GM18873 (cell line): ENCODE data around the gene MINK1.
"Not testable (repeated sequence)": the region's sequence is repeated elsewhere in the genome, so short reads cannot be mapped to it uniquely, and the experiment has no call there.

Experiments used
- ATAC-seq: cut with Tn5 transposase; IDR thresholded peaks from one replicate; pipeline ENCODE4 v1.9.1; 2021; ENCODE audit warnings: mild to moderate bottlenecking, moderate library complexity, moderate number of reproducible peaks; ENCODE audit not compliant: unreplicated experiment, low FRiP score

MINK1 gene

DNA sequence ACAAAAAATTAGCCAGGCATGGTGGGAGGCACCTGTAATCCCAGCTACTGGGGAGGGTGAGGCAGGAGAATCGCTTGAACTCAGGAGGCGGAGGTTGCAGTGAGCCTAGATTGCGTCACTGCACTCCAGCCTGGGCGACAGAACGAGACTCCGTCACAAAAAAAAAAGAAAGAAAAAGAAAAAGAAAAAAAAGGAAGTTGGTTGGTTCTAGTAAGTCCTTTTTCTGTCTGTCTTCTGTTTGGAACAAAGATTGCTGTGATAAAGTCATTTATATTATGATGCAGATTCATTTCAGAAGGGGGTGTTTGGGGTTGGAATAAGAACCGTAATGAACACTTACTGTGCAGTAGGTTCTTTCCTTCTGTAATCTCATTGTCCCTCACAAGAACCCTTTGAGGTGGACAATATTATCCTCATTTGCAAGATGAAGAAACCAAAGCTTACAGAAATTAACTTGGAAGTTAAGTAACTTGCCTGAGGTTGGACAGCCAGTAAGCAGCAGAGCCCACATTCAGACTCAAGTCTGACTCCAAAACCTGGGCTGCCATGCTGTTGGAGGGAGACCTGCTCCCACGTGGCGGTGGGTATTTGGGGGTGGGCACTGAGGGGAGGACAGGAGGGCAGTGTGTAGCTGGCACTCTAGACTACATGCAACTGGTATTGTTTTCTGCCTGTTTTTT is 10.3 kb downstream of the MINK1 start:
- no peak for ATAC-seq

DNA sequence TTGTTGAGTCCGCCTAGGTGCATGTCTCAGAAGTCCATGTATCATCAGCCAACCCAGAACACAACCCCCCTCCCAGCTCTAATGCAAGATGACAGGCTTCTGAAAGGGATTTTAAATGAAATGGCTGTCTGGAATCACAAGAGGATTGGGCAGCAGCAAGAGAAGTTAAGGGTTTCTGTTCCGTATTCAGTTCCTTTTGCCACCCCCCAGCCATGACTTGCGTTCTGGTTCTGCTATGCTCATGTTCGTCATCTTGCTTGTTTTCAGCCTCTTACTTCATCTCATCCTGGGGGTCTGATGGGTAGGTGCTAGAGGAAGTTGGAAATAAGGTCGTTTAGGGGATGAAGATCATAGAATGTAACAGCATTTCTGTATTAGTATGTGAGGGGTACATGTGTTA is 12.0 kb downstream of the MINK1 start:
- ATAC-seq: no peak

- ATAC-seq: no peak
These were observed 13.7 kb downstream of the MINK1 start for GRCh38 chr17:4846635-4847390.

DNA sequence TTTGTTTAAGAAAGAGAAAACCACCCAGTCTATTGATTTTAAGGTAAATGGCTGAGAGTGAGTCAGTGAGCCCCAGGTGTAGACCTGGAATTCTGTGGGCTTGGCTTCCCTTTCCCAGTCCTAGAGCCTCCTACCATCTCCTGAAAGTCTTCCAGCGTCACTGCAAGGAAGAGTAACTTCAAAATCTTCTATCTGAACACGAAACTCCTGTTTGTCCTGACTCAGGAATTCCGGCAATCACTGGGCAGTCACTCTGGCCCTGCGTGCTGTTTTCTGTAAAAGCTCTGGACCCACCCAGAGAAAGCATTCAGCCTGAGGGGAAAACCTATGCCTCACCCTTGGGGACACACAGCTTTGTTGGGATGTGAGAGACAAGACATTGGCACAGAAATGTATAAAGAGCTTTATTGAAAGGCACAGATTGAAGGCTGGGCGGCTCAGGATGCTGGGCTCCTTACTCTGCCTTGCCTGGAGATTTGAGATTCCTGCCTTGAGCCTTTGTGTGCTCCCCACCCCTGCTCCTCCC is 15.9 kb downstream of the MINK1 start:
- no peak for ATAC-seq

GRCh38 chr17:4850246-4850645 is 17.1 kb downstream of the MINK1 start:
- ATAC-seq: no peak

DNA sequence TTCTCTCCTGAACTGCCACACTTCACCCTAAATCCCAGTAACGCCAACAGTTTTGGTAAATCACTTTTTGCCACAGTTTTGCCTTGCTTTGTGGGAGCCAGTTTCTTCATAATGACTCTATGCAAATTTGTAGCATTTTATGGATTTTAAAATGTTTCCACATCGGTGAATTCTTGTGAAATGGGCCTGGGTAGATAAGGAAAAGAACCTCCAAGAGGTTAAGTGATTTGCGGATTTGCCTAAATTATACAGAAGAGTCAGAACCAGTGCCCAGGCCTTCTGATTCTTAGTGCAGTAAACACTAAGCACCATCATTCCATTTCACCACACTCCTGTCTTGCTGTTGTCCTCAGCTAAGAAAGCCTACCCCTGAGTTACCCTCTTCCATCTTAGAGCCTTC is 17.9 kb downstream of the MINK1 start:
- ATAC-seq: no peak

DNA sequence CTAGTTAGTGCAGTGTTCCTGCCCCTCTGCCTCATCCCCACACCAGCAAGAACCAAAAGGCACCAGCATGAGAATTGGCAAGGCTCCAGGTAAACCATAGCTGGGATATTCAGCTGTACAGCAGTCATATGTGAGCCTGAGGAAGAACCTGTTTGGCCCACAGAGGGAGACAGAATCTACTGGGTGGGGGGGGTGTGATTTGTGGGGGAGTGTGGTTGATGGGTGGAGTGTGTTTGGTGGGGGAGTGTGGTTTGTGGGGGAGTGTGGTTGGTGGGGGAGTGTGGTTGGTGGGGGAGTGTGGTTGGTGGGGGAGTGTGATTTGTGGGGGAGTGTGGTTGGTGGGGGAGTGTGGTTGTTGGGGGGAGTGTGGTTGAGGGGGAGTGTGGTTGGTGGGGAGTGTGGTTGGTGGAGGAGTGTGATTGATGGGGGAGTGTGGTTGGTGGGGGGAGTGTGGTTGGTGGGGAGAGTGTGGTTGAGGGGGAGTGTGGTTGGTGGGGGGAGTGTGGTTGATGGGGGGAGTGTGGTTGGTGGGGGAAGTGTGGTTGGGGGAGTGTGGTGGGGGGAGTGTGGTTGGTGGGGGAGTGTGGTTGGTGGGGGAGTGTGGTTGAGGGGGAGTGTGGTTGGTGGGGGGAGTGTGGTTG is 19.5 kb downstream of the MINK1 start:
- no peak for ATAC-seq

DNA sequence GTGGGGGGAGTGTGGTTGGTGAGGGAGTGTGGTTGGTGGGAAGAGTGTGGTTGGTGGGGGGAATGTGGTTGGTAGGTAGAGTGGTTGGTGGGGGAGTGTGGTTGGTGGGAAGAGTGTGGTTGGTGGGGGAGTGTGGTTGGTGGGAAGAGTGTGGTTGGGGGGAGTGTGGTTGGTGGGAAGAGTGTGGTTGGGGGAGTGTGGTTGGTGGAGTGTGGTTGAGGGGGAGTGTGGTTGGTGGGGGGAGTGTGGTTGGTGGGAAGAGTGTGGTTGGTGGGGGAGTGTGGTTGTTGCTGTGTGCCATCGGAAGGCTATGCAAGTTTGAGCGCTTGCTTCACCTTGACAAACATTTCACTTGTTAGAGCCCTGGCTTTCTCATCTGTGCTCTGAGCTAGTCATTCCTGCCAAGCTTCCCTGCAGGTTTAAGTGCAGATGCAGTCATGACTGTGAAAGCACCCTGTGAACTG is 20.1 kb downstream of the MINK1 start:
- ATAC-seq: no peak

- no peak for ATAC-seq
These were observed 21.1 kb downstream of the MINK1 start for GRCh38 chr17:4854111-4854681.

GRCh38 chr17:4856271-4856936 is 23.3 kb downstream of the MINK1 start:
- no peak for ATAC-seq

DNA sequence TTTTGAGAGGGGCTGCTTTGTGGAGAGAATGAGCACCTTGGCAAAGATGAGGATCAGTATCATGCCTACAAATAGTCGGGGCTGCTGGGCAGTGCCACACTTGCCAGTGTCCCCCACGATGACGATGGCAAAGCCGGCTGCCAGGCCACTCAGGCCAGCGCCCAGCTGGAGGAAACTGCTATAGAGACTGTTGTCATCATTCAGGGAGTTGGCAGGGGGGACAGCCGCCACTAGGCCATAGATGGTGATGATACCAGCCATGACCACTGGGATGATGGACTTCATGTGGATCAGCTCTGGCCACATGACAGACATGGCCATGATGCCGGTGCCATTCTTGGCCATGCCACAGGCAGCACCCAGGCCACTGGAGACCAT is 23.8 kb downstream of the MINK1 start:
- ATAC-seq: no peak

DNA sequence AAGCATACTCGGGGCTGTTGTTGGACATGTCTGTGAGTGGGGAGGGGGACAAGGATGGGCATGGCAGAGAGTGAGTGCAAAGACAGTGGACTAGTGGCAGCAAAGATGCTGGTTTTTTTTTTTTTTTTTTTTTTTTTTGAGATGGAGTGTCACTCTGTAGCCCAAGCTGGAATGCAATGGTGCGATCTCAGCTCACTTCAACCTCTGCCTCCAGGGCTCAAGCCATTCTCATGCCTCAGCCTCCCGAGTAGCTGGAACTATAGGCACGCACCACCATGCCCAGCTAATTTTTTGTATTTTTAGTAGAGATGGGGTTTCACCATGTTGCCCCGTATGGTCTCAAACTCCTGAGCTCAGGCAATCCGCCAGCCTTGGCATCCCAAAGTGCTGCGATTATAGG is 24.2 kb downstream of the MINK1 start:
- not testable (repeated sequence) for ATAC-seq

DNA sequence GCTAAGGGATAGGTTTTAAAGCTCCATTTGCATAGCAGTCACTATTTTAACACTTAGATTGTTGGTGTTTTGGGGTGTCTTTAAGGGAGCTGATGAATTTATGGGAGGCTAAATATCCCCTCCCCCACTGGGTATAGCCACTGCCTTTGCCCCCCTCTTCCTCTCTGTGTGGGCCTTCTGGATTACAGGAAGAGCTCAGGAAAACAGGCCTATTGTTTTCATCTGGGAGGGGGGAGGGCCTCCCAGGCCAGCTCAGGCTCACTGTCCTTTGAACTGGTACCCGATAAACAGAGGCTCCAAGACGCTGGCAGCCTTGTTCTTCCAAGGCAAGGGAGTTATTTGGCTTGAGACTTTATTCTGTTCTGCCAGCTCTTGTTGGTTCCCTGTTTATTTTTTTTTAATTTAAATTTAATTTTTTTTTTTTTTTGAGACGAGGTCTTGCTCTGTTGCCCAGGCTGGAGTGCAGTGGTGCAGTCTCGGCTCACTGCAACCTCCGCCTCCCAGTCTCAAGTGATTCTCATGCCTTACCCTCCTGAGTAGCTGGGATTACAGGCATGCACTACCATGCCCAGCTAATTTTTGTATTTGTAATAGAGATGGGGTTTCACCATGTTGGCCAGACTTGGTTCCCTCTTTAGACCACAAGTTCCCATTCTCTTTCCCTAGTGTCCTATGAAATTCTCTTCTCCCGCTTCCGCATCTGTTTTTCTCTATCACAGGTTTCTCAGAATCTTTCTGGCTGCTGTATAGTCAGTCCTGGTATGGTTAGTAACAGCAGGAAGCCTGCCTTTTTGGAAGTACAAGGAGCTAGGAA is 25.1 kb downstream of the MINK1 start:
- ATAC-seq: no peak

GRCh38 chr17:4858882-4859260 is 25.7 kb downstream of the MINK1 start:
- no peak for ATAC-seq

DNA sequence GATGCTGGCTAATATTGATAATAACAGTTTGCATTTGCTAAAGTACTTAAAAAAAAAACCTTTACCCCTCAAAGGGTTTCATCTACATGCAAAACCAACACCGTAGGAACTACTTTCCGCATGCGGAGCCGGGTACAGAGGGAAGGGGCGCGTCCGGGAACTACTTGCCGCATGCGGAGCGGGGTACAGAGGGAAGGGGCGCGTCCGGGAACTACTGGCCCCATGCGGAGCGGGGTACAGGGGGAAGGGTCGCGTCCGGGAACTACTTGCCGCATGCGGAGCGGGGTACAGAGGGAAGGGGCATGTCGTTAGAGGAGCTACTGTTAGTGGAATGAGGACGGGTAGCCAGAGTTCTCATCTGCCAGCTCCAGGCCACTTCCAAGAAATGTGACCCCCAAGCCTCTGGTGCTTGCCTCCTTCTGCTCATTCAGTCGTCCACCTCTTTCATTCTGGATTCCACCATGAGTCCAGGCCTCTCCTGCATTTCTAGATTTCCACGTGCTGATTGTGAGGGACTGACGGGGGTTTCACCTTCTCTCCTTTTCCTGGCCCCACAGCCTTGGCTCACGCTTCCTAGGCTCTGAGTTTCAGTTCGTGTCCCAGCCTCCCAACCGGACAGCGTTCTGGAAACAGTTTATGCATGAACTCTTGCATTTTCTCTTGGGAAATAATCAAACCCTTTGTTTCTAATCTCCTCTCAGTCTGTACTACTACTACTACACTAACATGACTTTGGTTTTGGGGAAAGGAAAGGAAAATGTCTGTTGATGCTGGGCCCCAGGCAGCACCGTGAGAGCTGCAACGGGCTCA is 26.9 kb downstream of the MINK1 start:
- no peak for ATAC-seq

DNA sequence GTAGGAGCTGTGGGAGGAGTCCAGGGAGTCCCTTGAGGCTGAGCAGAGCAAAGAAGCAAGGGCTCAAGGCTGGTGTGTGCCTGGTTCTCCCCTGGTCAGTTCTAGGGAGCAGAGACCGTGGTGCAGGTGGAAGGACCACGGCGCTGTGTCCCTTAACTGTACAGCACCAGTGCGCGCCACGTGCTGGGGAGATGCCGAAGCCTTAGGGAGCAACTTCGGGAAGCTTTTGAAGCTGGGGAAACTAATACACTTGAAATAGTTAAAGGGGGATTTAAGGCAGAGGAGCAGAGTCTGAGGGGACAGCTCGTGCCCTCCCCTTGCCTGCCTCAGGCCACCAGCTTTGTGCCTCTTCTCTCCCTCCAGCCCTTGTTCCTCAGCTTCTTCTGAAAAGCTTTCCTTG is 27.5 kb downstream of the MINK1 start:
- no peak for ATAC-seq

DNA sequence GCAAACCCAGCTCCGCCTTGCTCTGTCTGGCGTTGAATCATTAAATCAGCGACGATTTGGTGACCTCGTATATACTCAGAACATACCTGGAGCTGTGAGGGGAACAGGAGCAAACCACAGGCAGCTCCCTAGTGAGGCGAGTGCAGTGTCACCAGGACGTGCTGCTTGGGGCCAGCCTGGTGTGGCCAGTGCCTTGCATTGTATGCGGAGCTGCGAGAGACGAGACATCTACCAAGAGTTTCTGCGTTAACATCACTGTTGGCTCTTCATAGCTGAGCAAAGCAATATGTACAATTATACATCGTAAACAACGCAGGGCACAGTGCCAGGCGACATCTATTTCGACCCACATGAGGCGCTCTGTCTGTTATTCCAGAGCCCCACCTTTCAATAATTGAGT is 27.9 kb downstream of the MINK1 start:
- ATAC-seq: no peak

GRCh38 chr17:4862720-4863119 is 29.6 kb downstream of the MINK1 start:
- no peak for ATAC-seq

GRCh38 chr17:4863321-4863720 is 30.2 kb downstream of the MINK1 start:
- ATAC-seq: no peak
